ENCODE results near the gene SLC22A4. TPM values are rescaled to one million over a fixed set of nuclear protein-coding genes. Genes with fewer than 3 reads are reported as not detected.

Gene SLC22A4
- total RNA-seq, 1 donor from 2014 or later, result 0.06 TPM

- Mint-ChIP-seq H3K4me1 (peaks cover 8% of the 10 kb centered on the region), H3K27ac (no peak overlapping the region), H3K4me3 (no peak overlapping the region), H3K9me3 (no peaks in the 10 kb centered on the region), H3K36me3 (no peaks in the 10 kb centered on the region), H3K27me3 (ENCODE audit: insufficient read depth, low read depth) (peaks cover 12% of the 10 kb centered on the region)
- H3K36me3 ChIP-seq, result no peaks in the 10 kb centered on the region
- H3K4me3 ChIP-seq, result no peak overlapping the region
- TF ChIP-seq EZH2phosphoT487 (IDR thresholded peaks at IDR 0.05) (no peak), CTCF (IDR thresholded peaks at IDR 0.05) (no peak), EZH2 (IDR thresholded peaks at IDR 0.05) (no peak)
- H3K27me3 ChIP-seq, result peaks cover 34% of the 10 kb centered on the region
- H2AFZ ChIP-seq (replicated peaks), result no peak overlapping the region
- peaks cover 9% of the 10 kb centered on the region for H4K20me1 ChIP-seq (ENCODE audit: low read depth)
- no peaks in the 10 kb centered on the region for H3K9me3 ChIP-seq (ENCODE audit: low read depth)
- H3F3A ChIP-seq (ENCODE audit: low read depth), result peaks cover 9% of the 10 kb centered on the region
- DNase-seq (ENCODE audit: low spot score), result no peak
- H3K27ac ChIP-seq, result no peak overlapping the region
- peaks cover 6% of the 10 kb centered on the region for H3K4me1 ChIP-seq
- no peak overlapping the region for H3K4me2 ChIP-seq
- H3K79me2 ChIP-seq (ENCODE audit: low read depth), result no peaks in the 10 kb centered on the region
- no peak overlapping the region for H3K9ac ChIP-seq
Observed at GRCh38 chr5:132298298-132299212, 4.4 kb downstream of the SLC22A4 start.

GRCh38 chr5:132299917-132300316, 5.7 kb downstream of the SLC22A4 start:
- peaks cover 10% of the 10 kb centered on the region for H3F3A ChIP-seq (ENCODE audit: low read depth)
- H3K4me1 Mint-ChIP-seq, result peaks cover 11% of the 10 kb centered on the region

GRCh38 chr5:132300577-132301343, 6.6 kb downstream of the SLC22A4 start:
- Histone ChIP-seq H3K27me3 (peaks cover 17% of the 10 kb centered on the region), H2AFZ (replicated peaks) (no peak overlapping the region), H3K4me3 (no peak overlapping the region), H3K79me2 (ENCODE audit: low read depth) (no peaks in the 10 kb centered on the region), H3F3A (ENCODE audit: low read depth) (peaks cover 10% of the 10 kb centered on the region), H3K4me1 (peaks cover 11% of the 10 kb centered on the region), H3K27ac (no peak overlapping the region), H3K36me3 (no peaks in the 10 kb centered on the region), H3K9ac (no peak overlapping the region), H3K4me2 (no peak overlapping the region), H3K9me3 (ENCODE audit: low read depth) (peaks cover 3% of the 10 kb centered on the region), H4K20me1 (ENCODE audit: low read depth) (no peaks in the 10 kb centered on the region)
- Mint-ChIP-seq H3K27me3 (ENCODE audit: insufficient read depth, low read depth) (peaks cover 5% of the 10 kb centered on the region), H3K27ac (no peak overlapping the region), H3K4me3 (no peak overlapping the region), H3K4me1 (peaks cover 6% of the 10 kb centered on the region), H3K9me3 (peaks cover 6% of the 10 kb centered on the region), H3K36me3 (no peaks in the 10 kb centered on the region)
- DNase-seq (ENCODE audit: low spot score), result no peak
- TF ChIP-seq CTCF (IDR thresholded peaks at IDR 0.05), result no peak
- TF ChIP-seq EZH2 (IDR thresholded peaks at IDR 0.05), result no peak
- no peak for TF ChIP-seq EZH2phosphoT487 (IDR thresholded peaks at IDR 0.05)

More at GRCh38 chr5:132299917-132300316, 5.7 kb downstream of the SLC22A4 start:
- TF ChIP-seq EZH2 (IDR thresholded peaks at IDR 0.05) (no peak), CTCF (IDR thresholded peaks at IDR 0.05) (no peak), EZH2phosphoT487 (IDR thresholded peaks at IDR 0.05) (no peak)
- H3K27ac ChIP-seq, result no peak overlapping the region
- no peak overlapping the region for H3K9ac ChIP-seq
- no peak overlapping the region for H3K4me2 ChIP-seq
- no peak overlapping the region for H3K27ac Mint-ChIP-seq
- no peak overlapping the region for H2AFZ ChIP-seq (replicated peaks)
- H3K27me3 Mint-ChIP-seq (ENCODE audit: insufficient read depth, low read depth), result peaks cover 11% of the 10 kb centered on the region
- peaks cover under 1% of the 10 kb centered on the region for H3K9me3 Mint-ChIP-seq
- no peaks in the 10 kb centered on the region for H3K36me3 Mint-ChIP-seq
- peaks cover 25% of the 10 kb centered on the region for H3K27me3 ChIP-seq
- H3K9me3 ChIP-seq (ENCODE audit: low read depth), result no peaks in the 10 kb centered on the region
- no peak overlapping the region for H3K4me3 Mint-ChIP-seq
- H3K79me2 ChIP-seq (ENCODE audit: low read depth), result no peaks in the 10 kb centered on the region
- peaks cover 13% of the 10 kb centered on the region for H3K4me1 ChIP-seq
- no peaks in the 10 kb centered on the region for H3K36me3 ChIP-seq
- no peak overlapping the region for H3K4me3 ChIP-seq
- no peak for DNase-seq (ENCODE audit: low spot score)
- peaks cover 3% of the 10 kb centered on the region for H4K20me1 ChIP-seq (ENCODE audit: low read depth)
